HG02623 (cell line): ENCODE data around the gene TSC22D3.
A peak's percentile ranks its signal among the peaks of the same experiment; 100 is the strongest.
"Not testable (repeated sequence)": the region's sequence is repeated elsewhere in the genome, so short reads cannot be mapped to it uniquely, and the experiment has no call there.

Source experiments
- ATAC-seq: cut with Tn5 transposase; IDR thresholded peaks from one replicate; pipeline ENCODE4 v1.9.1; 2021; ENCODE audit warnings: moderate library complexity; ENCODE audit not compliant: unreplicated experiment

TSC22D3 gene

GRCh38 chrX:107775734-107776511 lies at the start of gene TSC22D3:
TSS of gene TSC22D3 (minus strand) at chrX:107775787. CDS start at chrX:107775419, 368 bp downstream.
- ATAC-seq, result peak; percentile 77

GRCh38 chrX:107823456-107823855 lies 47.9 kb upstream of the TSC22D3 start:
- no peak for ATAC-seq

- ATAC-seq, result no peak
Observed at GRCh38 chrX:107823042-107823441, 47.5 kb upstream of the TSC22D3 start.

DNA sequence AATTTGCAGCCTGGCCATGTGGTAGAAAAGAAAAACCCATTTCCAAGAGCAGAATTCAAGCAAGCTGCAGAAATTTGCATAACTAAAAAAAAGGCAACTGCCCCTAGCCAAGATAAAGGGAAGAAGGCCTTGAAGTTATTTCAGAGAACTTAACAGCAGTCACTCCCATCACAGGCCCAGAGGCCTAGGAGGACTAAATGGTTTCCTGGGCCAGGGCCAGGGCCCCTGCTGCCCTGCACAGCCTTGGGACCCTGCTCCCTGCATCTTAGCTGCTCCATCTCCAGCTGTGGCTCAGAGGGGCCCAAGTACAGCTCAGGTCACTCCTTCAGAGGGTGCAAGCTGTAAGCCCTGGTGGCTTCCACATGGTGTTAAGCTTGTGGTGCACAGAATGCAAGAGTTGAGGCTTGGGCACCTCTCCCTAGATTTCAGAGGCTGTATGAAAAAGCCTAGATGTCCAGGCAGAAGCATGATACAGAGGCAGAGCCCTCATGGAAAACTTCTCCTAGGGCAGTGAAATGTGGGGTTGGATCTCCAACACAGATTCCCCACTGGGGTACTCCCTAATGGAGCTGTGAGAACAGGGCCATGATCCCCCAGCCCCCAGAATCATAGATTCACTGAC lies 43.4 kb upstream of the TSC22D3 start:
- ATAC-seq, result no peak

DNA sequence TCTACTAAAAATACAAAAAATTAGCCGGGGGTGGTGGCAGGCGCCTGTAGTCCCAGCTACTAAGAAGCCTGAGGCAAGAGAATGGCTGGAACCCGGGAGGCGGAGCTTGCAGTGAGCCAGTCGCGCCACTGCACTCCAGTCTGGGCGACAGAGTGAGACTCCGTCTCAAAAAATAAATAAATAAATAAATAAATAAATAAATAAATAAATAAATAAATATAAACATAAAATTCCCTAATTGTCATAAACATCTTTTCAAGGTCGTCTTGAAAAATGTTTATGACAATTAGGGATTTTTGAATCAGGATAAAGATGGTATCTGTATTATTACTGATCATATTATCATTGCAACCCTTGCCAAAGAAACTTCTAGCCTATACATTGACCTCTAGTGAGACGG lies 34.5 kb upstream of the TSC22D3 start:
- not testable (repeated sequence) for ATAC-seq

DNA sequence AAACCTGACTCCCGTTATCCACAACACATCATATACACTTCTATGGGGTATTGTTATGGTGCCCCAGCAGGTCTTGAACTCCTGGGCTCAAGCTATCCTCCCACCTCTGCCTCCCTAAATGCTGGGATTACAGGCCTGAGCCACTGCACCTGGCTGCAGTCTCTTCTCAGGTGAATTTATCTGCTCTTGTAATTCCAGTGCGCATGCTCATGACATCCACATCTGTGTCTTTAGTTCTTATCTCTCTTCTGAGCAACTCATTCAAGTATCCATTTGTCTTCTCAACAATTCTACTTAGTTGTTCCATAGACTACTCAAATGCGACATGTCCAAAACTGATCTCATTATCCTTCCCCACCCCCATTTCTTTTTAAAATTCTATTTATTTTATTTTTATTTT lies 29.6 kb upstream of the TSC22D3 start:
- ATAC-seq, result no peak

GRCh38 chrX:107804427-107804826 lies 28.8 kb upstream of the TSC22D3 start:
- no peak for ATAC-seq

DNA sequence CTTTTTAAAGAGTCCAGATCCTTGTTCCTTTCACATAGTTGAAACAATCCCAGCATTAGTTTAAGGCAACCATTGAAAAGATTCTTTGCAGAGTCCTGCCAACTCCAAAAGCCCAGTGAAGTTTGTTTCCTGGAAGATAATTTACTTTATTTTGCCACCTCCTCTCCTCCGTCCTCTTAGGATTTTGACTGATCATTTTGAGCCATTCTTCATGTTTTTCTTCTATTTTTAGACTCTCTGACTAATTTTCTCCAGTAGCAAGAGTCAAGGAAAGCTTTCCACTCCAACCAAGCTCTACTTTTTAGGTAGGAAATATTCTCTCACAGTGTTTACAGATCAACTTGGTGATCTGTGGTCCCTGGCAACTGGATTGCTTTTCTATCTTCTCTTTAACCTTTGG lies 12.2 kb upstream of the TSC22D3 start:
- no peak for ATAC-seq

DNA sequence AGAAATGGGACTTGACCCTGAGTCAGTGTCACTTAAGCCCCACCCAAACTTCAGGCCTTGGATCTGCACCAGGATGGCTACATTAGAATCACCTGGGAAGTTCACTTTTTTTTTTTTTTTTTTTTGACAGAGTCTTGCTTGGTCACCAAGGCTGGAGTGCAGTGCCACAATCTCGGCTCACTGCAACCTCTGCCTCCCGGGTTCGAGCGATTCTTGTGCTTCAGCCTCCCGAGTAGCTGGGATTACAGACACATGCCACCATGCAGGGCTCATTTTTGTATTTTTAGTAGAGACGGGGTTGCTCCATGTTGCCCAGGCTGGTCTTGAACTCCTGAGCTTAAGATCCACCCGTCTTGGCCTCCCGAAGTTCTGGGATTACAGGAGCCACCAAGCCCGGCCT lies 4.9 kb upstream of the TSC22D3 start:
- ATAC-seq, result no peak

DNA sequence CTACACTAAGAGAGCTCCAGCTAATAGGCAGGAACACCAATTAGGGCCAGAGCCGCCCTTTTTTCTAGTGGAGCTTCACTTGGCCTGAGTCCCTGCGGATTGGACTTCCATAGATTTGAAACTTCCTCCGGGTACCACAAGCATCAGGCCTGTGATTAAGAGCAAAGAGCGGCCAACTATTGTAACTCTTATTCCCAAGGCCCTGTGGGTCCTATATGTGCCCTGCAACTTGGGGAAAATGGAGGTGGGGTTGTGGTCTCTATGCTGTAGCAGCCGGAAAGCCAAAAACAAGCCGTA lies 1.9 kb upstream of the TSC22D3 start, which contains the start of gene NCBP2L:
TSS of gene NCBP2L (plus strand) at position 198 of the 297 bp plus-strand sequence. CDS start 16,488 bp downstream, outside the sequence.
- no peak for ATAC-seq

DNA sequence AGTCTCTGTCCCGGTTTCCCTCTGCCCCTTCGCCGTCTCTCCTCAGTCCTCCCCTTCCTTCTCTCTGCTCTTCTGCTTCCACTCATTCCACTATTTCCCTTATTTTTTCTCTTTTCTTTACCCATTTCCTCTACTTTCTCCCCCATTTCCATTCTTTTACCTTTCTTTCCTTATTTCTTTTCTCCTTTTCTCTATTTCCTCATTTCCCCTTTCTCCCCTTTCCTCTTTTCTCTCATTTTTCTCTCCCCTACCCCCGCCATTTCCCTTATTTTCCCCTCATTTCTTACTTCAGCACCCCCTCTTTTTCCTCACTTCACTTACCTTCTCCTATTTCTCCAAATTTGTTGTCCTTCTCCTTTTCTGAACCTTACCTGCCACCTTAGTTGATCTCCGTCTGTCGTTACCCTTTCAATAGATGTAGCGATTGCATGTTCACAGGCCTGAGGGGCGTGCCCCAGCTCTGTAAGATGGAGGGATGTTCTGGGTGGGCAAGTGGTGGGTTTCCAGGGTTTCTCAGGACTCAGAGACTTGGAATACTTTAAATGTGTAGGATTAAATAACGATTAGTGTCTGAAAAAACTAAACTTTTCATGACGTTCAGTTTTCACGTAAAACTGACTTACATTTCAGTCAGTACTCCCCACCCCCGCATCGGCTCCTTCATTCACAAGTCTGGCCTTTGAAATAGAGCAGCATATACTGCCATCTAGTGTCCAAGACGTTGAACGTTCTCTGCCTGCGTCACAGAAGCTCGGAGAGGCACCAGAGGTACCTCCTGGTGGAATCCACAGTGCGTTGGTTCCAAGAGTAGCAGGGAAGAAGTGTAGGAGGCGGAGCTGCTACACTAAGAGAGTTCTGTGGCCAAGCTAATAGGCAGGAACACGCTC lies 1.3 kb upstream of the TSC22D3 start:
- peak; percentile 76 for ATAC-seq

GRCh38 chrX:107775000-107775733 lies 420 bp downstream of the TSC22D3 start:
- ATAC-seq, result no peak

- ATAC-seq, result no peak
Observed at GRCh38 chrX:107773906-107774435, 1.6 kb downstream of the TSC22D3 start.

DNA sequence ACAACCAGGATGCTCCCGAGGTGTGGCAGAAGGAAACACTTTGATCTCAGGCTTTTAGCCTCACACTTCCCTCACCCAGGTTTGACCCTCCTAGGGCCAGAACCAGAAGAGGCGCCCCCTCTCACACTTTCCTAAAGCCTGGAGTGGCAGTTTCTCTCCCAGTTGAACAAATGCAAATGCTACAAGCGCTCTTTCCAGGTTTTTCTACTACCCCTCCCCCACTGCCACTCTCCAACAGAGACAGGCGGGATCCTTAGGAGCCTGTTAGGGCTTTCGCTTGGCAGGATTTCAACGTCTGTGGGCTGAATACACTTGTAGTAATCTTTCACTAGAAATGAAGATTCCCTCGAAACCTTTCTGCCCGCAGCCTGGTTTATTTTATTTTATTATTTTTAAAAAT lies 2.4 kb downstream of the TSC22D3 start:
- no peak for ATAC-seq

GRCh38 chrX:107769581-107770317 lies 5.8 kb downstream of the TSC22D3 start:
- no peak for ATAC-seq

DNA sequence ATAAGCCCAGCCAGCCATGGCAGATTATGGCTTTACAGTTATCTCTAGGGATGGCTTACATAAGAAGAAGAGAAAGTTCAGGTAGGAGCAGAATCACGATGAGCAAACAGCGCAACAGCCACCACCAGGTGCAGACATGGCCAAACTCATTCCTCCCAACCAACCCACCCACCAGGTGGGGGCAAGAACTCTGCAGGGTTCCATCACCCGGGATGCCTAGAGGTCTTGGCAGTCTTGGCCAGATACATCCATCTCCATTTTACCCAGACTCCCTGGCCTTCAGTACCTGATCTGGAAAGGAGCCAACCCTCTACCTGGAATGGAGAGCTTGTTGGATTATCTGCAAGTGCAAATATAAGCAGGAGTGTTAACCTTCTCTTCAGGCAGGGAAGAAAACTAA lies 7.5 kb downstream of the TSC22D3 start:
- ATAC-seq, result no peak

GRCh38 chrX:107766470-107767150 lies 9.0 kb downstream of the TSC22D3 start:
- ATAC-seq, result no peak

- ATAC-seq, result no peak
Observed at GRCh38 chrX:107764845-107765608, 10.6 kb downstream of the TSC22D3 start.

- ATAC-seq, result no peak
Observed at GRCh38 chrX:107763647-107764046, 11.9 kb downstream of the TSC22D3 start.
